ENCODE results near the gene MSL1. TPM values are rescaled to one million over a fixed set of nuclear protein-coding genes. Genes with fewer than 3 reads are reported as not detected.

The MSL1 gene
- total RNA-seq, 3 donors from 2014 or later (not counting 1 experiment from before 2014, with no cell fraction given) = 99.0 to 124 (median 110) TPM

DNA sequence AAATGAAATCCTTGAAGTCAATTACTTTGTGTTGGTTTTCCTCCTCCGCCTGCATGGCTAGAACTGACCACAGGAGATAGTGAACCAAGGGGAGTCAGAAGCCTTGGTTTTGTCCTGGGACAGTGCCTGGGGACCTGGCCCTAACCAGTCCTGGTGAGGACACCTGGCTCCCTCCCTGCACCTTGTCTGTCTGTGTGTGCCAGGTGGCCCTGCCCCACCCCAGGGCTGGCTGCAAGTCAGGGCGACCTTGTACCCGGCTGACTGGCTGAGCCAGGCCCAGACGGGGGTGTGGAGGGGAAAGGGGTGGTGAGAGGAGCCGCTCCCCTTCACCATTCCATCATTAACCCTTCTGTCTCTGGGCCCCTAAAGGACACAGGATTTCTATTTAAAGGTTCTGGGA, 58.9 kb downstream of the MSL1 start:
- WGBS (ENCODE audit: insufficient coverage) = 80% methylated on average over 4 of the region's 5 CpGs
- no peak for ATAC-seq
- H3K4me3 Mint-ChIP-seq = no peak overlapping the region

DNA sequence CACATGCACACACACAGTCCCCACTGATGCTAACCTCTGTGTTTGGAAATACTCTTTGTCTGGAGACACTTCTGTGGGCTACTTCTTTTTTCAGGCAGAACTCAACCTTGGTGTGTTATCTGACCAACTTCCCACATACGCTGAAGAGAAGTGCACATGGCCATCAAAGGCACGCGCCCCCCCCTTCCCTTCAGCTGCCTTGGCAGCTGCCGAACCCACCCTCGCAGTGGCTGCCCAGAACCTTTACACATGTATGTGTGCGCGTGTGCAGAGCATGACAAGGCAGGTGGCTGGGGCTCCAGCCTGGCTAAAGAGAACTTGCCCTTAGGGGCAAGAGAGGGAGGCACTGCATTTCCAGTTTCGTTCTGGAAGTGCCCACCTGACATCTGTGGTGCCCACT, 59.4 kb downstream of the MSL1 start:
- intact Hi-C loops (cut with micrococcal nuclease) = no loop called here
- no peak overlapping the region for H3K4me3 Mint-ChIP-seq
- H3K36me3 Mint-ChIP-seq = no peaks in the 10 kb centered on the region
- Histone ChIP-seq H3K4me1 (ENCODE audit: control insufficient read depth, insufficient read depth, low read length) (peaks cover 17% of the 10 kb centered on the region), H3K36me3 (ENCODE audit: control insufficient read depth, insufficient read depth, low read length) (no peaks in the 10 kb centered on the region), H3K27ac (ENCODE audit: low read length) (no peak overlapping the region), H3K4me3 (ENCODE audit: low read length) (no peak overlapping the region), H3K27me3 (ENCODE audit: control insufficient read depth, insufficient read depth, low read length) (peaks cover 2% of the 10 kb centered on the region), H3K9me3 (ENCODE audit: control insufficient read depth, insufficient read depth, low read length) (no peaks in the 10 kb centered on the region)
- no peaks in the 10 kb centered on the region for H3K9me3 Mint-ChIP-seq
- TF ChIP-seq, protein P1, sequence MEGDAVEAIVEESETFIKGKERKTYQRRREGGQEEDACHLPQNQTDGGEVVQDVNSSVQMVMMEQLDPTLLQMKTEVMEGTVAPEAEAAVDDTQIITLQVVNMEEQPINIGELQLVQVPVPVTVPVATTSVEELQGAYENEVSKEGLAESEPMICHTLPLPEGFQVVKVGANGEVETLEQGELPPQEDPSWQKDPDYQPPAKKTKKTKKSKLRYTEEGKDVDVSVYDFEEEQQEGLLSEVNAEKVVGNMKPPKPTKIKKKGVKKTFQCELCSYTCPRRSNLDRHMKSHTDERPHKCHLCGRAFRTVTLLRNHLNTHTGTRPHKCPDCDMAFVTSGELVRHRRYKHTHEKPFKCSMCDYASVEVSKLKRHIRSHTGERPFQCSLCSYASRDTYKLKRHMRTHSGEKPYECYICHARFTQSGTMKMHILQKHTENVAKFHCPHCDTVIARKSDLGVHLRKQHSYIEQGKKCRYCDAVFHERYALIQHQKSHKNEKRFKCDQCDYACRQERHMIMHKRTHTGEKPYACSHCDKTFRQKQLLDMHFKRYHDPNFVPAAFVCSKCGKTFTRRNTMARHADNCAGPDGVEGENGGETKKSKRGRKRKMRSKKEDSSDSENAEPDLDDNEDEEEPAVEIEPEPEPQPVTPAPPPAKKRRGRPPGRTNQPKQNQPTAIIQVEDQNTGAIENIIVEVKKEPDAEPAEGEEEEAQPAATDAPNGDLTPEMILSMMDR (IDR thresholded peaks at IDR 0.05) = no peak
- 78% methylated on average over 8 of the region's 8 CpGs for WGBS (ENCODE audit: insufficient coverage)
- ATAC-seq (no peak), DNase-seq (no peak)
- no peak overlapping the region for H3K27ac Mint-ChIP-seq
- H3K4me1 Mint-ChIP-seq = peaks cover 0 to 10% of the 10 kb centered on the region in 2 donors
- peaks cover 0 to 4% of the 10 kb centered on the region in 2 donors for H3K27me3 Mint-ChIP-seq (ENCODE audit: low read depth in 2 of 2)

More for the DNA sequence above, 58.9 kb downstream of the MSL1 start:
- H3K9me3 ChIP-seq (ENCODE audit: control insufficient read depth, insufficient read depth, low read length) = no peaks in the 10 kb centered on the region
- no peak overlapping the region for H3K27ac ChIP-seq (ENCODE audit: low read length)
- no peak overlapping the region for H3K4me3 ChIP-seq (ENCODE audit: low read length)
- Mint-ChIP-seq H3K27ac (no peak overlapping the region), H3K4me1 (peaks cover 0 to 10% of the 10 kb centered on the region in 2 donors), H3K9me3 (no peaks in the 10 kb centered on the region), H3K36me3 (no peaks in the 10 kb centered on the region), H3K27me3 (ENCODE audit: low read depth in 2 of 2) (peaks cover 0 to 4% of the 10 kb centered on the region in 2 donors)
- H3K27me3 ChIP-seq (ENCODE audit: control insufficient read depth, insufficient read depth, low read length) = peaks cover 2% of the 10 kb centered on the region
- intact Hi-C loops (cut with micrococcal nuclease) = no loop called here
- H3K4me1 ChIP-seq (ENCODE audit: control insufficient read depth, insufficient read depth, low read length) = peaks cover 17% of the 10 kb centered on the region
- H3K36me3 ChIP-seq (ENCODE audit: control insufficient read depth, insufficient read depth, low read length) = no peaks in the 10 kb centered on the region
- no peak for DNase-seq
- TF ChIP-seq, protein P1 (IDR thresholded peaks at IDR 0.05) = no peak

DNA sequence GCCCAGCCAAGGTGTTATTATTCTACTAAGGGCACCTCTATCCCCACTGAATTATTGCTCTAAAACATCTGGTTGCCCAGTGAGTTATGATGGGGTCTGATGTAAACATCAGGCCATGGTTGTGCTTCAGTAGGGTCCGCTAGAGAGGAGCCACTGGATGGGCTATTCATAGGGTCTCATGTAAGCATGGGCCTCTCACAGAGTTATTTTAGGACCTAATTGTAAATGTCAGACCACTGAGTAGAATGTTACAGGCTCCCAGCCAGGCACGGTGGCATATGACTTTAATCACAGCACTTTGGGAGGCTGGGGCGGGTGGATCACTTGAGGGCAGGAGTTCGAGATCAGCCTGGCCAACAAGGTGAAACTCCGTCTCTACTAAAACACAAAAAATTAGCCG, 60.8 kb downstream of the MSL1 start:
- Mint-ChIP-seq H3K36me3 (no peaks in the 10 kb centered on the region), H3K4me1 (peaks cover 0 to 5% of the 10 kb centered on the region in 2 donors), H3K4me3 (no peak overlapping the region), H3K9me3 (no peaks in the 10 kb centered on the region), H3K27me3 (ENCODE audit: low read depth in 2 of 2) (peaks cover 0 to 4% of the 10 kb centered on the region in 2 donors), H3K27ac (no peak overlapping the region)
- no peak for DNase-seq
- no peak for ATAC-seq
- TF ChIP-seq, protein P1 (IDR thresholded peaks at IDR 0.05) = no peak
- no peak overlapping the region for H3K27ac ChIP-seq (ENCODE audit: low read length)
- H3K4me3 ChIP-seq (ENCODE audit: low read length) = no peak overlapping the region
- intact Hi-C loops (cut with micrococcal nuclease) = no loop called here
- H3K27me3 ChIP-seq (ENCODE audit: control insufficient read depth, insufficient read depth, low read length) = peaks cover 2% of the 10 kb centered on the region
- 98% methylated on average over 6 of the region's 6 CpGs for WGBS (ENCODE audit: insufficient coverage)
- H3K36me3 ChIP-seq (ENCODE audit: control insufficient read depth, insufficient read depth, low read length) = no peaks in the 10 kb centered on the region
- H3K9me3 ChIP-seq (ENCODE audit: control insufficient read depth, insufficient read depth, low read length) = no peaks in the 10 kb centered on the region
- peaks cover 9% of the 10 kb centered on the region for H3K4me1 ChIP-seq (ENCODE audit: control insufficient read depth, insufficient read depth, low read length)

Other genes with a start within 250 kb of the MSL1 start
- 10 to 100 TPM; 18.3 to 49.2 (median 21.4) TPM for gene GSDMB, start 203.3 kb upstream of the MSL1 start, total RNA-seq
- gene ORMDL3, start 194.4 kb upstream of the MSL1 start, total RNA-seq = 100 to 1,000 TPM in 1 of 3 donors, 10 to 100 TPM in 2; 61.6 to 121 (median 77.2) TPM
- gene LRRC3C, start 194.2 kb upstream of the MSL1 start, total RNA-seq = not detected
- gene GSDMA, start 159.0 kb upstream of the MSL1 start, total RNA-seq = 1 to 10 TPM; 1.1 to 3.2 (median 2.1) TPM
- gene PSMD3, start 141.2 kb upstream of the MSL1 start, total RNA-seq = 10 to 100 TPM; 66.1 to 83.8 (median 78.9) TPM
- not detected for gene CSF3, start 106.5 kb upstream of the MSL1 start, total RNA-seq
- 100 to 1,000 TPM; 115 to 141 (median 126) TPM for gene MED24, start 67.6 kb upstream of the MSL1 start, total RNA-seq
- 10 to 100 TPM; 40.8 to 55.7 (median 42.3) TPM for gene THRA, start 59.0 kb upstream of the MSL1 start, total RNA-seq
- gene NR1D1, start 21.4 kb upstream of the MSL1 start, total RNA-seq = 10 to 100 TPM in 1 of 3 donors, 1 to 10 TPM in 2; 8.8 to 10.1 (median 9.9) TPM
- gene CASC3, start 18.6 kb downstream of the MSL1 start, total RNA-seq = 100 to 1,000 TPM; 178 to 213 (median 187) TPM
- 1 to 10 TPM; 4.7 to 9.0 (median 6.7) TPM for gene RAPGEFL1, start 55.5 kb downstream of the MSL1 start, total RNA-seq
- 10 to 100 TPM; 43.2 to 47.4 (median 43.9) TPM for gene WIPF2, start 97.3 kb downstream of the MSL1 start, total RNA-seq
- 1 to 10 TPM; 3.4 to 4.9 (median 3.8) TPM for gene CDC6, start 165.9 kb downstream of the MSL1 start, total RNA-seq
- gene RARA, start 187.2 kb downstream of the MSL1 start, total RNA-seq = 10 to 100 TPM; 75.9 to 94.6 (median 79.1) TPM
- not detected for gene GJD3, start 242.8 kb downstream of the MSL1 start, total RNA-seq